CD4-positive, alpha-beta T cell treated with Interleukin-6 for 4 hours (primary cell): Measurements from ENCODE around the gene FAM174B.
"Not testable (repeated sequence)": the region's sequence is repeated elsewhere in the genome, so short reads cannot be mapped to it uniquely, and the experiment has no call there.

ENCODE experiments used
- DNase-seq: peaks from one replicate; pipeline ENCODE4 v3.0.0-alpha.2; 2020; ENCODE audit warnings: mixed read lengths

FAM174B gene

DNA sequence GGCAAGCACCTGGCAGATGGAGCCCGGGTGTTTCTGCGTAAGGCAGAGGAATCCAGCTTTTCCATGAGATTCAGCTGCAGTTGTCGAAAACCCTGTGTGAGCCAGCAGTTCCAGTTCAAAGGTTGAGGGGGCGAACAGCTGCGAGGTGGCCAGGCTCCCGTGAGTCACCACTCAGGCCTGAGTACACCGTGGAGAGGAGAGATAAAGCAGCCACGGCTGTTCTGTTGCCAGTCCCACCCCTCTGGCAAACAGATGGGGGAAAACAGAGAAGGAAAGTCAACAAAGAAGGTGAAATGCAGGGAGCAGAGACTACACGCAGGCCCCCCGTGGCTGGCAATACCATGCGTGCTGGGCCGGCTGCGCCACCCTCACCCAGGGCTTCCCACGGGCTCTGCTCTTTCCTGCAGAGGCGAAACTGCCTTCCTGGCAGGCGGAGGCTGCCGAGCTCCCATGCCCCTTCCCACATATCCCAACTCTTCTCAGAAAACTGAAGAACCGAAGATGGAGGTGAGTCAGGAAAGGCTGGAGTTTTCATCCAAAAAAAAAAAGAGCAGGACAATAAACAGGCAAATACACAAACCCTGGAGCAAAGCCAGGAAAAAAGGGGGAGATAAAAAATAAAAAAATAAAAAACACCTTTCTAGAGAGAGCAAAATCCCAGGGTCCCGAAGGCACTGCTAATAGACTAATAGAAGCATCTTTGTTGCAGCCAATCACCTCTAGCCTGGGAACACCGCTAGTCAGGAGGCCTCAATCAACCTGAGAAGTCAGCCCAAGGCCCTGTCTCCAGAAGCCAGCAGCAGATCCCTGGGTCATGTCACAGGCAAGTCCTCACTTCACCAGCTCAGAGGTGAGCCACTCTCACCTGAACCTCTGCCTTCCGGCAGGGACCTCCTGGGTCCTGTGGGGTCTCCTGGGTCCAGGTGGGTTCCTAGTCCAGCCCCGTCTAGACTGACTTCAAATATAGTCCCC lies 37.7 kb downstream of the FAM174B start:
- no peak for DNase-seq

DNA sequence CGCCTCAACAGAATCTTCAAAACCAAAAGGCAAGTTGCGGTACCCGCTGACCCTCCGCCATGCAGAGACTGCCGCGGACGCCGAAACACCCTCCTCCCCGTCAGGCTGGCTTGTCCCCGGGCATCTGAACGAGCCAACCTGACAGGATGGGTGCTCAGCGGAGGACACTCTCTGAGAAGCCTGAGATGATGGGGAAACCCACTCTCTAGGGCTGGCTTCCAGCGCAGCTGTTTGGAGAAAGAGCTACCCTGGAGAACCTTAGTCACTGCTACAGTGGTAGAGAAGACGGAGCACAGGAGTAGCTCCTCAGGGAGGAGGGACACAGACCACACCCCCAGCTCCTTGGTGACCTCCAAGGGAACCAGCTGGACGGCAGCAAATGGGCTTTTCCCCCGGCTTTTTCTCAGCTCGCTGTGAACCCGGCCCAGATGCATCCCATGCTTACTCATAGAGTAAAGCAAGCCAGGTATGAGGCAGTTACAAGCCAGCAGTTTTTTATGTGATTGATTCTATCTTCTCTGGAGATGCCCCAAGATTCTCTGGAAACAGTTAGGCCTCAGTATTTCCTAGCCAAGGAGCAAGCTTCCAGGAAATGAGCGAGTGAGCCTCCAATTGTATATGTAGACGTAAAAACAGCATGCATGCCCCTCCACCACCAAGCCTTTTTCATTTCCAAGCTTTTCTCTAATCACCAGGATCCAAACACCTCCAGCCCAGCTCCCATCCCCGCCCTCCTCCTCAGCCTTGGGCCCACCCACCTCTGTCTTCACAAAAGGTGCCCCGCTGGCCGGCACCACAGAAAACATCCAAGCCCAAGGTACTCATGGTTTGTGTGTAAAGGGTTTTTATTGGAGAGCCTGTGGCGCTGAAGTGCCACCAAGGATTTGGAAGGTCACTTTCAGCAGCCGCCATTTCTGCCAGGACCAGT lies 38.7 kb downstream of the FAM174B start:
- DNase-seq = no peak

DNA sequence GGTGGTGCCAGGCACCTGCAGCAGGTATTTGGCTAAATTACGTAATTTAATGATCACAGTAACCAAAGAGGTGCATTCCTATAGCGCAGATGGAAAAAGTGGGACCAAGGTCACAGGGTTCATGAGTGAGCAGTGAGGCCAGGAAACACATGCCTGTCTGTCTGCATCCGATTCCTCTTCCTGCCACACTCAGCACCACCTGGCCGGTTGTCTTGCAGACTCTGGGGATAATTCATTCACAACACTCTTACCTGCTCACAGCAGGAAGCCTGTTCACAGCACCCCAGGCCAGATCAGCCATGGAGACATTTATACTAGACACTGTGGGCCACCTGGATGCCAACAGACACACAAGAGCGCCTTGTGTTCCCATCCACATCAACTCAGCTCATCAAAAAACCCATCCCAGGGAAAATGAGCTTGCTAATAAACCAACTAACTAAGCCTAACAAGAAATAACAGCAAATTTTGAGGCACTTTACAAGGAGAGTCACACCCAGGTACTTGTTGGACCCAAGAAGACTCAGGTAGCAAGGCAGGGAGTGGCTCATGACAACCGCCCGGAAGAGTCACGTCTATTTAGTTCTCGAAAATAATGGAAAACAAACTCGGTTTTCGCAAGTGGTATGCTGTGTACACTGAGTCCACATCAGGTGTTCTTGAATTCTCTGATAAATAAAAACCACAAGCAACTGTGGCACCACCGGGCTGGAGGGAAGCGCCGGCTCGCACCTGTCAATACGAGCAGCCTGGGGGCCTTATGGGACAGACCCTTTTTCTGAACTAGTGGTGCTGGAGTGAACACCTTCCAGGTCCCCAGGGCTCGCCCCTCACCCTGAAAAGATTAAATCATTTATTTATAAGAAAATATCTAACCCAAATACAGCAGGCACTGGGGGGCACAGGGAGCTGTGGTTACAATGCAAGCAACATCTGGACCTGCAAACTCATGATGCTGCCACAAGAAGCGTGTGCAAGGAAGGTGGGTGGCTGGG lies 40.5 kb downstream of the FAM174B start:
- no peak for DNase-seq

DNA sequence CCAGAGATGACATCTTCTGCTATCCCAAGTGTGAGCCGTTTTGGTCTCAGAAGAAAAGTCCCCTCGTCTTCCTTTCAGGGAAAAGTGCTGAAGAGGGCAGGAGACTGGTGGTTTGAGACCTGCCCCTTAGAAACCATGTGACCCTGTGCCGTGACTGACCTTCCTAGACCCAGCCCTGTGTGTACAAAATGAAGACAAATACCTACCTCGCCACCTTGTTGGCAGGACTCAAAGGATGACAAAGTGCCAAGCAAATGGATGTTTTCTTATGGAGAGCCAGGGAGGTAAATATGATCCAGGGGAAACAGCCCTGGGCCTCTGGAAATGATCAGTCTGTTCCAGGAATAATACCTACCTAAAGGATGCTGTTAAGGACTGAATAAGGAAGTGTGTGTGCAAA lies 41.3 kb downstream of the FAM174B start:
- DNase-seq = no peak

DNA sequence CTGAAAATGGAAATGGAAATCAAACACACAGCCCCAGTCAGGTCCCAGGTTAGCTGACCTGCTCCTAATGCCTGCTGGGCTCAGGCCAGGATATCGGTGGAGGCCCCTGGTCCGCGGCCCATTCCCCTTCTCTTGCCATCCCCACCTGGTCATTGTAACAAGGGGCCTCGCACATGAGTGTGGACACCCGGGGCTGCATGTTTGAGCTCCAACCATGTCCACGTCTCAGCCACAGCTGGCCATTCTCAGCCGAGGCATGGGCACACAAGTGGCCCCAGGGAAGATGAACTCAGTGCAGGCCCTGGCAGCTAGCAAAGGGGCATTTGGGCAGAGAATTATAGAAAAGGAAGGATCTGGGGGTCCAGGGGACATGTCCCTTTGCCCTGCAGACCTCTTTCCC lies 41.7 kb downstream of the FAM174B start:
- DNase-seq = no peak

DNA sequence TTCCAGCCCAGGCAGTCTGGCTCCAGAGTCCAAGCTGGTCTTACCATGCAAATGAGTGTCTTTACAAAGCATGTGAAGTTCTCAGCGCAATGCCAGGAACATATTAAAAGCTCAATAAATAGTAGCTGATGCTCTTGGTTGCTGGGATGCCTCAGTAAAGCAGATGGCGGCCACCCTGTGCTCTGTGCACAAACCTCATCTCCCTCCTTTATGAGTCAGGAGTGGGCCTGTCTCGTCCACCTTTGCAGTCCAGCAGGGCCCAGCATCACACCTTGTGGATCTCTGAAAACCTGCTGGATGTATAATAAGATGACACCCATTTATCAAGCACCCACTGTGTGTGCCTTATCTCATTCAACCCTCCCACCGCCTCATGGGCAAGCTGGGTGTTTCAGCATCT lies 42.7 kb downstream of the FAM174B start:
- DNase-seq = no peak

DNA sequence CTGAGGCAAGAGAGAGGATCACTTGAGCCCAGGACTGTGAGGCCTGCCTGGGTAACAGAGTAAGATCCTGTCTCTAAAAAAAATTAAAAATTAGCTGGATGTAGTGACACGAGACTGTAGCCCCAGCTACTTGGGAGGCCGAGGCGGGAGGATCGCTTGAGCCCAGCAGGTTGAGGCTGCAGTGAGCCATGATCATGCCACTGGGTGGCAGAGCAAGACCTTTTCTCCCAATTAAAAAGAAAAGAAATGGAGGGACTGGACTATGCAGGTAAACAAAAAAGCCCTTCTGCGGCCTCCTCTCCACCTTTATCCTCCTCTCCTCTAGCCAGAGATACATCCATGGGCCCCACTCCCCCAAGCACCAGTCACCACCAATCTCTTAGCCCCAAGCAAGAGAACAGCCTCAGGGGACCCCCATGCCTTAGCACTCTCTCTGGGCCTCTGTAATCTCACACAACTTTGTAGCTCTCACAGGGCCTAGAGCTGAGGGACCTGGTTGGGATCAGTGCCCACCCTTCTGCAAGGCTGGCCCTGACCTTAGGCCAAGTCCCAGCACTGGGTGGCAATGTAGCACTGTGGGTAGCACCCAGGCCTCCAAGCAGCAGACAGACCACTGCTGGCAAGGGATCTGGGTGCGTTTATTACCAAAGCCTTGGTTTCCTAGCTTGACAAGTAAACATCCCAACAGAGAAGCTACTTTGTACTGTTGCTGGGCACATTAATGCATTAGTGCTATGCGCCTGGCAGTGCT lies 43.4 kb downstream of the FAM174B start:
- DNase-seq = no peak

DNA sequence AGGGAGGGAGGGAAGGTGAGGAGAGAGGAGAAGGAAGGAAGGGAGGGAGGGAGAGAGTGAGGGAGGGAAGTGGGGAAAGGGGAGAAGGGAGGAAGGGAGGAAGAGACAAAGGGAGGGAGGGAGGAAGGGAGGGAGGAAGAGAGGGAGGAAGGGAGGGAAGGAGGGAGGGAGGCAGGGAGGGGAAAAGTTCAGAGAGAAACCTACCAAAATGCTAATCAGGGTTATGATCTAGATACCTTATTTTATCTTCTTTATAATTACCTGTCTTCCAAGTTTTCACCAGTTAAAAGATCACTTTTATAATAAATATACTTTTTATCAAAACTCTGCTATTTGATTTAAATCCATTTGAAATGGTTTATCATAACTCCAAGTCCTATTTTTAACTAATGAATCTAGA lies 44.4 kb downstream of the FAM174B start:
- no peak for DNase-seq

DNA sequence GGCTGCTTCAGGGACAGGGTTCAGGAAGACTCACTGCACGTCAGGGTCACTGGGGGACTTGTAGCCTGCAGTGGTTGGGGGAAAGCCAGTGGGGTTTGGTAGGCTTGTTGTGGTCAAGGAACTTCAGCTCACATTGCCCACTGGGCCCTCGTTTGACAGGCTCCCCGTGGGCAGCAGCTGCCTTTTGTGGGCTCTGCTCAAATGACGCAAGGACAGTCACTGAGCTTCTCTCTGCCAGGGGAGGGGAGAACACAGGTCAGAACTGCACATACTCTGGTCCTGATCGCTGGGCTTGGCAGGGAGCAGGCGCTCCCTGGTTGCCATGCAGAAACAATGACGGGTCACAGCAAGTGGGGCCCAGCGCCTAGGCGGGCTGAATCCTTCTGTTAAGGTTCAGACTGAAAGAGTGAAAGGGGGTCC lies 45.5 kb downstream of the FAM174B start:
- no peak for DNase-seq

DNA sequence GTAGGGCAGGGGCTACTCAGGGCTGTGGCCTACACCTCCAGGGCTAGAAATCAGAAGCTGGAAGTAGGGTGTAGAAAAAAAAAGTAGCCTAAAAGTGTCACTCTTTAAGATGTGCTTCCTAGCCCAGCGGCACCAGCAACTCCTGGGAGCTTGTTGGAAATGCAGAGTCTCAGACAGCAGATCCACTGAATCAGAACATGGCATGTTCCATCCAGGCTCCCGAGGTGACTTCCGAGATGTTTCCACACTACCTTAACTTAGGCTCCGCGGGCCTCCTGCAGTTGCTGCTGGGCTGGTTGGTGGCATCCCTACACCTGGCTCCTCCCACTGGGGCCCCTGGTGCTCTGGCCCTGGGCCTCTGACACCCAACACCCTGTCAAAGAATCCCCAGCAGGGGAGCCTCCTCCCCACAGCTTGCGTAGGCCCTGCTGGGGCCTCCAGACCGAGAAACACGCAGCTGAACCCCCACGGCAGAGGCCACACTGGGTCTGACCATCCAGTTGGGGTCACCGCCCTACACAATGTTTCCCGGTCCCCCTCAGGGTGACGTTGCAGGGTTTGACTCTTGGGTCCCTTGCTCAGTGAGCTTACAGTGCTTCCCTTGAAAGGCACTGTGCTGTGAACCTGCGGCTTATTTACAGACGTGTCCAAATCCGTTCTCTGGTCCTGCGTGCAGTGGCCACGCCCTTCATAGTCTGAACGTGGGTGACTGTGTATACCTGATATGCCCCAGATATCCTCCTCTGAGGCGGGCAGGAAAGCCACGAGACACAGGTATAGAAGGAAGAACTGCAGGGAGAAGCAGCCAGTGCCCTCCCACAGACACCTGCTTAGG lies 46.5 kb downstream of the FAM174B start:
- DNase-seq = no peak

DNA sequence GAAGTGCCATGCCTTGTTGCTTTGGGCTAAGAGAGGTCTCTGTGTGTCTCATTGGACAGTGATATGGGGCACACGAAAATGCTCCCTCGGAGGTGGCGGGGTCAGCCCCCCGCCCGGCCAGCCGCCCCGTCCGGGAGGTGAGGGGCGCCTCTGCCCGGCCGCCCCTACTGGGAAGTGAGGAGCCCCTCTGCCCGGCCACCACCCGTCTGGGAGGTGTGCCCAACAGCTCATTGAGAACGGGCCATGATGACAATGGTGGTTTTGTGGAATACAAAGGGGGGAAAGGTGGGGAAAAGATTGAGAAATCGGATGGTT lies 48.8 kb downstream of the FAM174B start:
- not testable (repeated sequence) for DNase-seq

DNA sequence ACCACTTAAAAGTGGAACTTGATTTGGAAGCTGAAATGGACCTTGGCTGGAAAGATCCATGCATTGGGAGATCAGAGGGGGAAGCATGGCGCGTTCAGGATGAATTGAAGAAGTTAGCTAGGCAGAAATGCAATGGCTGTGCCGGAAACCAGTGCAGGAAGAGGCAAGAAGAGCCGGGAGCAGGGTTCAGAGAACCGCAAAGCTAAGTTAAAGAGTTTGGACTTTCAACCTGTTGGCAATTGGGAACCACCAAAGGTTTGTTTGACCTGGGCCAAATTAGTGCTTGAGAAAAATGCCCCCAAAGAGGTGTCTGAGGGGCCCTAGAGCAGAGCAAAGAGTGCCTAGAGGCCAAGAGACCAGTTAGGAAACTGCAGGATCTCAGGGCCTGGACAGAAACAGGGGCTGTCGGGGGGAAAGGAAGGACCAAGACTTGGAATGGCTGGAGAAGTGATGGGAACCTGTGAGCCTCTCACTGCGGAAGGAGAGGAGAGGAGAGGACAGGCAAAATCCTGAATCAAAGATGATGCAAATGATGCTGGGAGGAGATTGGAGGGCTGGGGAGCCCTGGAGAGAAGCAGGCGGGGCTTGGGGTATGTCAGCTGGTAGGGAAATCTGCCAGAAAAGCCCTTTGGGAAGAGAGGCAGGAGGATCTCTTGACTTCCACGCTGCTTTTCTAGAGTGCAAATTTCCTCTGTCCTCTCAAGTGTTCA lies 49.3 kb downstream of the FAM174B start:
- no peak for DNase-seq

DNA sequence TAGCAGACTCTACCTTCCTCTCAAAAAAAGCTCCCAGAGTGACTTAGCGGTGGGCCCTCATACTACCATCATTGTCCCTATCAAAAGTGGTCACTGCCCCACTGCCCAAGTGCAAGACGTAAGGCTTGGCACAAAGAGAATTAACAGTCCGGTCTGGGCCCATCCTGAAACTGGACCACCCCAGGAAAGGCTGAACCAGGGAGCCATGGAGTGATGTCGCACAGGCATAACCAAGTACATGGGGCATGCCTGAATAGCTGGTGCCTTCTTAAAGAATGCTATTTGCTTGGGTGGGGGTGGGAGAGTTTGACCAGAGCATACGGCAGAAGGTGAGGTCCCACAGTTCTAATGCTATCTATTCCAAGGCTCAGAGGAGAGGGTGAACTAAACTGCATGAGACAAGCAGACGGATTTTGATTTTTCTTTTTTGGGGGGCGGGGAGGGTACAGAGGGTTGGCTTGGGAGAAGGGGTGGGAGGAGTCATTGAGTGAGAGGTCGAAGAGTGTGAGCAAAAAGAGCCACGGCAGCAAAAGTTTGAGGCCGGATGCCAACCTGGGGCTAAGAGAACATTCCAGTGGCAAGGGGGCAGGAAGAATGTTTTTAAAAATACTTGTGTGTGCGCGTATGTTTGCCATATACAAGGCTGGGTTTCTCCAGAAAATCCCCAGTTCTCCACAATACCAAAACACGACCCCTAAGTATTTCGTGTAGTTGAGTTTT lies 50.2 kb downstream of the FAM174B start:
- no peak for DNase-seq

DNA sequence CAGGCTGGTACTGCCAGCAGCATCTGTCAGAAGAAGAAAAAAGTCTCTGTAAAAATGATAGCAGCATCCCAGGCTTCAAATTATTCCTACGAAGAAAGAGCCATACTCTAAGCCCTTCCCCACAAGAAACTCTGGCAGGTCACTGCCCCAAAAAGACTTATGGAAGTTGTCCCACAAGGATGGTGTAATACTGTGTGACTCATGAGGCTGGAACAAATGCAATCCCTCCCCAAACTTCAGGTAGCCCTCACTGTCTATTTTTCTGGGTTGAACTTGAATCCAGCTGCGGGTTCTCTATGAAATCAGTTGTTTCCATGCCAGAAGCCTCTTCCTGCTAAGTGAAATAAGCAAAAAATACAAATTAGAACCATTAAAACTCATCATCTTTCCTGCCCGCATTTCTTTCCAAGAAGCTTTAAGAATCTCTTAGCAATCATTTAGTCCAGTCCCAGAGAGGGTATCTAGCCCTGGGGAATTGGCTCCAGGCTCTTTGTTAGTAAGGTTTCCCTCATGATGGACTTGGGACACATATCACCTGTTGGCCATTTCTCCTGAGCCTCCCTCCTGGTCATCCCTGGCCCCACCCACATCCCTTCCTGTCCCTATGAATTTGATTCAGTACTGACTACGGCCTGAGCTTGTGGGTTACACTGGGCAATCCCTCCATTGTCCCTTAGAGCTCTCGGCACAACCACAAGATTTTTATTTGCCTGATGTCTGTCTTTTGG lies 51.7 kb downstream of the FAM174B start:
- no peak for DNase-seq

DNA sequence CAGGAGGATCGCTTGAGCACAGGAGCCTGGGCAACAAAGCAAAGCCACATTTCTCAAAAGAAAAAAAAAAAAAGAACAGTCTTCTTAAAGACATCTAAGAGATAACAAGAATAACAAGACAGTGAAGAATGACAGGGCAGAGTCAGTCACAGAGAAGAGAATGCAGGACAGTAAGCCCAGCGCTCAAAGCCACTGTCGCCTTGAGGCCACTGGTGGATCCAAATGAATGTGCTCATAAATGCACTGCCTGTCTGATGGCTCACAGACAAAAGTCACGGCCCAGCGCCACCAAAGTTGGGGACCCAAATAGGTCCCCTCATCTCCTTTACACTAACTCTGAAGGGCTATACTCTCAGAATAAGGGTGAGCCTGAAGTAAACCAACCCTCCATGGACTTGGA lies 52.3 kb downstream of the FAM174B start:
- no peak for DNase-seq

DNA sequence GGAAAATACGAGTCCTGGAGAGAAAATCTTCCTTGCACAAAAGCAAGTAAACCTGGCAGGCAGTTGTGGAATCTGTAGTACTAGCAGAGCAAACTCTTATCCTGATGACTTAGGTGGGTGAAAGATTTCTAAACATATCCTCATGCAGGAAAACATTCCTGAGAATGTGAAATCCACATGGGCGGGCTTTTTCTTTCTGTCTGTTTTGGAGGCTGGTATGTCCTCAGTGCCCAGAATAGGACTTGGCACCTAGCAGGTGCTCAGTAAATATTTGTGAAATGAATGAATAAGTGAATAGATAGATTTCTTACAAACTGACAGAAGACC lies 53.3 kb downstream of the FAM174B start:
- no peak for DNase-seq

DNA sequence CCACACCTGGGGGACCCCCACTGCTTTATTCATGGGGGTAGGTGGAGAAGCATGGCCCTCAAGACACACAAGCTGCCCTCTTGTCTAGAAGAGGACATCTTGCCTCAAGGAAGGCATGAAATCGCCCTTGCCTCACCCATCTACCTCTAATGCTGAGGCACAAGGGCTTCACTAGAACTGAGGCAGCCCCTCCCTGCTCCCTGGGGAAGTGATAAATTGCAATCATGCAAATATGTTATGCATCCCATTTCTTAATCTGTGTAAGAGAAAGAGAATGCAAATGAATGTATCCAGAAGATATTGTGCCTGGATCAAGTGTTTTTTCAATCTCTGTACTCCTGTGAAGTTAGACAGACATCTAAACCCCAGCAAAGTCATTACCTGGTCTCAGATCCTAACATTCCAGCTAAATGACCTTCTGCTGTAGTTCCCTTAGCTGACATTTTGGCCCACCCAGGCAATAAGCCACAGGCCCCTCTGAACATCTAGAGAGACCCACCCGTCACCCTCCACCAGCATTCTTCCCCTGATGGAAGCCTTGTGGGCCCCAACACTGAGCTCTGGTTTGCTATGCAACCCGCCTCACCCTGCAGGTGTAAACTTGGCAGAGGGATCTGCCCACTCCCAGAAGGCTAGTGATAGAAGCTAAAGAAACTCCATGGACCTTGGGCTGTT lies 53.8 kb downstream of the FAM174B start:
- no peak for DNase-seq

DNA sequence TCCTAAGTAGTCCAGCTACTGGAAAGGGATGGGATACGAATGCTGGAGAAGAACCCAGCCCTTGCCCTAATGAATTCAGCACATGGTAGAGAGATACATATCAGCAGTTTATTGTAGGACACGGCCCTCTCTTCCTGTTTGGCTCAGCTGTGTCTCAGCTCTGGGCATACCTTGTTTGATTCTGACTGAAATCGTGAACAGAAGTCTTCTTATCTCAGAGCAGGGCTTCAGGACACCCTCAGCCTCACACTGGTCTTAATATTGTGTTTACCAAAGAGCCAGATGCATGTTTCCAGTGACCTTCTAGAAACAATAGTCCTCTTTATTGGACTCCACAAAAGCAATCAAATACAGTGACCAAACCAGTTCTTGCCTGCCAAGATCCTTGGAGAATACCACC lies 54.7 kb downstream of the FAM174B start:
- DNase-seq = no peak
